Ammon's horn (tissue), 1 donor: Measurements from ENCODE around the gene PEX1.
A peak's percentile ranks its signal among the peaks of the same experiment; 100 is the strongest.
"Not testable (repeated sequence)": the region's sequence is repeated elsewhere in the genome, so short reads cannot be mapped to it uniquely, and the experiment has no call there.

Source experiments
- DNase-seq: peaks from one replicate; pipeline ENCODE4 v3.0.0-alpha.2; 2016; ENCODE audit warnings: low spot score

PEX1 gene

GRCh38 chr7:92528188-92528957 is at the start of gene PEX1, which contains the start of gene RBM48:
TSS of gene PEX1 (minus strand) at chr7:92528520. CDS start at chr7:92528435, 85 bp downstream.
TSS of gene RBM48 (plus strand) at chr7:92528795. CDS start at chr7:92528814, 19 bp downstream.
- peak; percentile 99 for DNase-seq

GRCh38 chr7:92576296-92576695 is 48.0 kb upstream of the PEX1 start:
- no peak for DNase-seq

GRCh38 chr7:92569137-92569536 is 40.8 kb upstream of the PEX1 start:
- no peak for DNase-seq

GRCh38 chr7:92567460-92567859 is 39.1 kb upstream of the PEX1 start:
- peak; percentile 74 for DNase-seq

- DNase-seq = no peak
Measured at GRCh38 chr7:92563345-92563744, 35.0 kb upstream of the PEX1 start.

- DNase-seq = peak; percentile 18
Measured at GRCh38 chr7:92560602-92561001, 32.3 kb upstream of the PEX1 start.

- DNase-seq = no peak
Measured at GRCh38 chr7:92557808-92558362, 29.6 kb upstream of the PEX1 start.

GRCh38 chr7:92557249-92557648 is 28.9 kb upstream of the PEX1 start:
- no peak for DNase-seq

GRCh38 chr7:92550194-92550593 is 21.9 kb upstream of the PEX1 start:
- DNase-seq = no peak

- DNase-seq = peak; percentile 41
Measured at GRCh38 chr7:92547579-92547978, 19.3 kb upstream of the PEX1 start.

GRCh38 chr7:92546856-92547497 is 18.7 kb upstream of the PEX1 start:
- DNase-seq = no peak

GRCh38 chr7:92545116-92545515 is 16.8 kb upstream of the PEX1 start:
- not testable (repeated sequence) for DNase-seq

- not testable (repeated sequence) for DNase-seq
Measured at GRCh38 chr7:92543542-92543941, 15.2 kb upstream of the PEX1 start.

GRCh38 chr7:92534572-92534971 is 6.3 kb upstream of the PEX1 start:
- no peak for DNase-seq

GRCh38 chr7:92528958-92529264 is 591 bp upstream of the PEX1 start:
- DNase-seq = no peak

GRCh38 chr7:92527300-92528187 is 776 bp downstream of the PEX1 start:
- DNase-seq = peak; percentile 29

- DNase-seq = no peak
Measured at GRCh38 chr7:92523110-92523509, 5.2 kb downstream of the PEX1 start.

GRCh38 chr7:92520024-92520423 is 8.3 kb downstream of the PEX1 start:
- no peak for DNase-seq

- DNase-seq = no peak
Measured at GRCh38 chr7:92517631-92518030, 10.7 kb downstream of the PEX1 start.

GRCh38 chr7:92513167-92513902 is 15.0 kb downstream of the PEX1 start:
- DNase-seq = no peak

GRCh38 chr7:92508946-92509345 is 19.4 kb downstream of the PEX1 start:
- DNase-seq = no peak

- no peak for DNase-seq
Measured at GRCh38 chr7:92506363-92506762, 22.0 kb downstream of the PEX1 start.
